ENCODE measurements around the gene IL12A.

IL12A gene

GRCh38 chr3:160027541-160028195 lies 39.0 kb downstream of the IL12A start:
- DNase-seq, result no peak

- DNase-seq, result no peak
Observed at GRCh38 chr3:160035757-160036156, 47.1 kb downstream of the IL12A start.

GRCh38 chr3:160038862-160039562 lies 50.4 kb downstream of the IL12A start:
- DNase-seq, result no peak

- DNase-seq, result no peak
Observed at GRCh38 chr3:160040181-160040580, 51.5 kb downstream of the IL12A start.

DNA sequence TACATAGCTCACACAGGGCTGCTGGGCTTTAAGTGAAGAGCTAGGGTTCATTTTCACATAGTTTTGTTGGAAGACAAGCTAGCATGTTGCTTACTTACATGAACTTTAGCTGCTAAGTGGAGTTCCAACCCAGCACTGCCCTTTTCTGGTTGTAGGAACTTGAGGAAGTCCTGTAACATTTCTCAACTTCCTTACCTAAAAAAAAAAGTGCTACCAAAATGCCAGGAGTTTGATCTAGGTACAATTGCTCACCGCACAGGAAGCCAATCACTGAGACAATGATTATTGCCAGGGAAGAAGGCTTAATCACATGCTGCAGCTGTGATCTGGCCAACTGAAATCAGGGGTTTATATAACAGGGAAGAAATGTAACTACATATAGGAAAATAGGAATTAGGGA lies 52.8 kb downstream of the IL12A start:
- no peak for DNase-seq

DNA sequence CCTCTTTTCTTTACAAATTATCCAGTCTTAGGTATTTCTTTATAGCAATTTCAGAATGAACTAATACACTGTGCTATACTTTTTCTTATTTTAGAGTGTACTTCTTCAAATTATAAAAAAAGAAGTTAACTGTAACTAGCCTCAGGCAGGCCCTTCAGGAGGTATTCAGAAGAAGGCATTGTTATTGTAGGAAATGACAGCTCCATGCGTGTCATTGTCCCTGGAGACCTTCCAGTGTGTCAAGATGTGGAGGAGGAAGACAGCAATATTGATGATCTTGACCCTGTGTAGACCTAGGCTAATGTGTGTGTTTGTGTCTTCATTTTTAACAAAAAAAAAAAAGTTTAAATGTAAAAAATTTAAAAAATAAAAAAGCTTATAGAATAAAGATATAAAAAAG lies 55.5 kb downstream of the IL12A start:
- DNase-seq, result no peak
